OCI-LY7 (cell line): ENCODE results near the gene PKN3.

Source experiments
- CTCF ChIP-seq: fragments of 200-600 bp; sonication (generic); conservative IDR thresholded peaks from 2 replicates; pipeline ENCODE4 v1.5.1; 2014; ENCODE audit warnings: mild to moderate bottlenecking, antibody characterized with exemption, low read length, moderate library complexity, mixed read lengths
- EZH2phosphoT487 ChIP-seq: fragments of 200-600 bp; sonication (generic); IDR thresholded peaks from 2 replicates; pipeline ENCODE4 v1.6.1; 2018; ENCODE audit warnings: low read depth, borderline replicate concordance, mild to moderate bottlenecking, mixed run types, antibody characterized with exemption, low read length, moderate library complexity, mixed read lengths

- TF ChIP-seq CTCF, result no peak
- no peak for TF ChIP-seq EZH2phosphoT487
Observed at GRCh38 chr9:128690684-128691034, 11.6 kb upstream of the PKN3 start.
